Omental fat pad (tissue), 4 donors: Measurements from ENCODE around the gene LRRC1. TPM values are rescaled to one million over a fixed set of nuclear protein-coding genes. Genes with fewer than 3 reads are reported as not detected.

ENCODE experiments used
- ATAC-seq: fragments of 150-250 bp; one replicate; pipeline ENCODE4 v1.9.1; 2016; ENCODE audit warnings: mild to moderate bottlenecking, moderate library complexity; ENCODE audit not compliant: low FRiP score
- DNase-seq: peaks from one replicate; pipeline ENCODE4 v3.0.0-alpha.2; 2019; ENCODE audit warnings: low spot score
- total RNA-seq, 4 donors: library from RNA; depleted of rRNA; stranded (reverse); fragments of >200 nt; gene quantifications; one replicate each; pipeline ENCODE4 v1.1.0, GENCODE V29; 2016
- TF ChIP-seq, protein P1 (sequence below), 3 donors: fragments of 450-650 bp; IDR thresholded peaks; one replicate each; pipeline ENCODE4 v1.5.1; 2016 to 2017; ENCODE audit warnings: antibody characterized with exemption in 3 of 3, mild to moderate bottlenecking in 3 of 3, moderate library complexity in 2 of 3

LRRC1 gene
- total RNA-seq, 4 donors from 2014 or later: 10.7 to 13.5 (median 13.0) TPM

DNA sequence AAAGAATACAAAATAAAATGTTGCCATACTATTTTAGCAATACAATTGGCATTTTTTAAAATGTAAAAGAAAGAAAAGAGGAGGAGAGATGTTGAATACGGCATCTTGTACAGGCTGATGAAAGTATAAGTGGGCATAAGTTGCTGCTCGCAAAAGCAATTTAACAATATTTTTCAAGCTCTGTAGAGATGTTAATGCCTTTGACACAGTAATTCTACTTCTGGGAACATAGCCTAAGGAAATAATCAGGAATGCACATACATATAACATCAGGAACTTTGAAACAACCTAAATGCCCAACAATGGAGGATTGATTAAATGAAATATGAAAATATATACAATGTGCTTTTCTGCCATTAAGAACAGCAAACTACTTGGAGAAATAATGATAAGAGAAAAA, 80.2 kb downstream of the LRRC1 start:
- TF ChIP-seq, protein P1, sequence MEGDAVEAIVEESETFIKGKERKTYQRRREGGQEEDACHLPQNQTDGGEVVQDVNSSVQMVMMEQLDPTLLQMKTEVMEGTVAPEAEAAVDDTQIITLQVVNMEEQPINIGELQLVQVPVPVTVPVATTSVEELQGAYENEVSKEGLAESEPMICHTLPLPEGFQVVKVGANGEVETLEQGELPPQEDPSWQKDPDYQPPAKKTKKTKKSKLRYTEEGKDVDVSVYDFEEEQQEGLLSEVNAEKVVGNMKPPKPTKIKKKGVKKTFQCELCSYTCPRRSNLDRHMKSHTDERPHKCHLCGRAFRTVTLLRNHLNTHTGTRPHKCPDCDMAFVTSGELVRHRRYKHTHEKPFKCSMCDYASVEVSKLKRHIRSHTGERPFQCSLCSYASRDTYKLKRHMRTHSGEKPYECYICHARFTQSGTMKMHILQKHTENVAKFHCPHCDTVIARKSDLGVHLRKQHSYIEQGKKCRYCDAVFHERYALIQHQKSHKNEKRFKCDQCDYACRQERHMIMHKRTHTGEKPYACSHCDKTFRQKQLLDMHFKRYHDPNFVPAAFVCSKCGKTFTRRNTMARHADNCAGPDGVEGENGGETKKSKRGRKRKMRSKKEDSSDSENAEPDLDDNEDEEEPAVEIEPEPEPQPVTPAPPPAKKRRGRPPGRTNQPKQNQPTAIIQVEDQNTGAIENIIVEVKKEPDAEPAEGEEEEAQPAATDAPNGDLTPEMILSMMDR (IDR thresholded peaks at IDR 0.05): no peak
- DNase-seq: no peak
- no peak for ATAC-seq

DNA sequence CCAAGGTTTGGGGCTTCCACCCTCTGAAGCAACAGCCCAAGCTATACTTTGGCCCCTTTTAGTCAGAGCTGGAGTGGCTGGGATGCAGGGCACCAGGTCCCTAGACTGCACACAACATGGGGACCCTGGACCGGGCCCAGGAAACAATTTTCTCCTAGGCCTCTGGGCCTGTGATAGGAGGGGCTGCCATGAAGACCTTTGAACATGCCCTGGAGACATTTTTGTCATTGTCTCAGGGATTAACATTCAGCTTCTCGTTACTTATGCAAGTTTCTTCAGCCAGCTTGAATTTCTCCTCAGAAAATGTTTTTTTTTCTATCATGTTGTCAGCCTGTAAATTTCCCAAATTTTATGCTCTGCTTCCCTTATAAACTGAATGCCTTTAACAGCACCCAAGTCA, 82.3 kb downstream of the LRRC1 start:
- TF ChIP-seq, protein P1 (IDR thresholded peaks at IDR 0.05): no peak
- ATAC-seq (no peak), DNase-seq (no peak)

DNA sequence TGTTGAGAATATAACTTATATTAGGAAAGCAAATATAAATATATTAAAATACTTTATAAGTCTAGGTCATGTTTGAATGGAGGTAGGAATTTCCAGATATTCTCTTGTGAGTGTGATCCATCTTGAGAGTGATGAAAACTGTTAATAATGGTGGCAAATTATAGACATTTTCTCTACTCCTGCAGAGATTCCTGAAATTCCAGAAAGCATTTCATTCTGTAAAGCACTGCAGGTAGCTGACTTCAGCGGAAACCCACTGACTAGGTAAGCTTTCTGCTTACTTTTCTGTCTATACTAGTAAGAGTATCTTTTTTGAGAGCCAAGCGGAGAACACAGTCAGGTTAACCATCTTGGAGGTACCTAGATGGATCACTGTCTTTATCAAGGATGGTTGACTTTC, 84.0 kb downstream of the LRRC1 start:
- DNase-seq: no peak
- TF ChIP-seq, protein P1 (IDR thresholded peaks at IDR 0.05): no peak
- ATAC-seq: no peak

DNA sequence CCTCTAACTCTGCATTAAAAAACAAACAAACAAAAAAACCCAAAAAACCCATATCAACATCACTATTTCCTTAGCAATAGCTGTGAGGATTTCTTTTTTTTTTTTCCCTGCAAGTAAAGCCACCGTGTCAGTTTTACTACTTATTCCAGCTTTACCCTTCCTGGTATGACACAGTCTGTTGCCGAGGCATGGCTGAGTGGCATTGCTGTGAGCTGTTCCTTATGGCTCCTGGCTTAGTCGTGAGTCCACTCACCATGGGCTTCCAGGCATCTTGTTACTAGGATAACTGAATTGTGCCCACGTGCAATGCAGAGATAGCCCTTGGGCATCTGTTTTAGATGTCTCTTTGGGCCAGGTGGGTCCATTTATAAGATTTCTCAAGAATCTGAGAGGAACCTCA, 84.8 kb downstream of the LRRC1 start:
- DNase-seq: no peak
- TF ChIP-seq, protein P1 (IDR thresholded peaks at IDR 0.05): no peak

DNA sequence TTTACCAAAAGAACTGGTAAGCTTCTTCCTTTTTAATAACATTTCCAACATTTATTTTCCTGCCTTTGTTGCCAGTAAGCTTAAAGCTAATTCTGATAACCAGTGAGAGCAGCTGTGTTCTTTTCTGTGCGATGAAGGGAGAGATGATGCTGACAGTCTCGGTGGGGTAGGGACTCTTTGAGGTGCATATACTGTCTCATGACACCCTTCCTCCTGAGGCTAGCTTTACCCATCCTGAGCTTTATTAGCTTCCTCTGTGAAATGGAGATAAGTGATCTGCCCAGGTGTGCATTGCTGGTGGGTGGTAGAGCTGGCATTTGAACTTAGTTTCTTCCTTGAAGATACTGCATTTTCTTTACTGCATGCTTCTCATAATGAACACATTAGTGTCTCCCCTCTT, 92.5 kb downstream of the LRRC1 start:
- ATAC-seq (no peak), DNase-seq (no peak)
- TF ChIP-seq, protein P1 (IDR thresholded peaks at IDR 0.05): no peak

More for the DNA sequence above, 84.8 kb downstream of the LRRC1 start:
- ATAC-seq: no peak

DNA sequence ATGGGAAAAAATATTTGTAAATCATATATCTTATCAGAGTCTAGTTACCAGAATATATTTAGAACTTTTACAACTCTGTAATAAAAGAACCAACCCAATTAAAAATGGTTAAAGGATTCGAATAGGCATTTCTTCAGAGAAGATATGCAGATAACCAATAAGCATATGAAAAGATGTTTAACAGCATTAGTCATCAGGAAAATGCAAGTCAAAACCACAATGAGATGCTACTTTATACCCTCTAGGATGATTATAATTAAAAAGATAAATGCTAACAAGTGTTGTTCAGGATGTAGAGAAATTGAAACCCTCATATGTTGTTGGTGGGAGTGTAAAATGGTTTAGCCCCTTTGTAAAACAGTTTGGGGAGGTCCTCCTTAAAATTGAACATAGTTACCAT, 94.1 kb downstream of the LRRC1 start:
- no peak for DNase-seq
- TF ChIP-seq, protein P1 (IDR thresholded peaks at IDR 0.05): no peak

DNA sequence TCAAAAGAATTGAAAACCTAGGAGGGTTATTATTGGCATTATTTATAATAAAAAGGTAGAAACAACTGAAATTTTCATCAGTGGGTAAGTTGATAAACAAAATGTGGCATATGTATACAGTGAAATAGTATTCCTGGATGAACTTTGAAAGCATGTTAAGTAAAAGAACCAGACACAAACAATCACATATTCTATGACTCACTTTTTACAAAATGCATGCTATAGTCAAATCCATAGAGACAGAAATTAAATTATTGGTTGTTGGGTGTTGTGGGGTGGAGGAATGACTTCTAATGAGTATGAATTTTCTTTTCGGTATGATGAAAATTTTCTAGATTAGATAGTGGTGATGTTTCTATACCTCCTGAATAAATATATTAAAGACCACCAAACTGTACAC, 94.6 kb downstream of the LRRC1 start:
- ATAC-seq: no peak
- TF ChIP-seq, protein P1 (IDR thresholded peaks at IDR 0.05): no peak

More for the DNA sequence above, 94.1 kb downstream of the LRRC1 start:
- no peak for ATAC-seq

More for the DNA sequence above, 94.6 kb downstream of the LRRC1 start:
- no peak for DNase-seq
